Adrenal gland (tissue), 5 donors: ENCODE measurements around the gene SFT2D3.

ENCODE experiments used
- POLR2A ChIP-seq, 2 donors: fragments of 450-650 bp; IDR thresholded peaks; one replicate each; pipeline ENCODE4 v1.6.1; 2017; ENCODE audit warnings: antibody characterized with exemption in 2 of 2, mild to moderate bottlenecking in 2 of 2, moderate library complexity in 1 of 2
- TF ChIP-seq, protein P1 (sequence below), 6 experiments: fragments of 450-650 bp in 4 of 6; fragments of 200-600 bp in 2 of 6; sonication (generic) in 1 of 6; IDR thresholded peaks; 1 replicate in 5 of 6; 2 replicates in 1 of 6; pipeline versions ENCODE4 v1.5.1 to v1.8.0; 2016 to 2021; ENCODE audit warnings: antibody characterized with exemption in 6 of 6, mild to moderate bottlenecking in 2 of 6, moderate library complexity in 1 of 6
- donor health status: DM: no; HTN: no; CAD: no.

DNA sequence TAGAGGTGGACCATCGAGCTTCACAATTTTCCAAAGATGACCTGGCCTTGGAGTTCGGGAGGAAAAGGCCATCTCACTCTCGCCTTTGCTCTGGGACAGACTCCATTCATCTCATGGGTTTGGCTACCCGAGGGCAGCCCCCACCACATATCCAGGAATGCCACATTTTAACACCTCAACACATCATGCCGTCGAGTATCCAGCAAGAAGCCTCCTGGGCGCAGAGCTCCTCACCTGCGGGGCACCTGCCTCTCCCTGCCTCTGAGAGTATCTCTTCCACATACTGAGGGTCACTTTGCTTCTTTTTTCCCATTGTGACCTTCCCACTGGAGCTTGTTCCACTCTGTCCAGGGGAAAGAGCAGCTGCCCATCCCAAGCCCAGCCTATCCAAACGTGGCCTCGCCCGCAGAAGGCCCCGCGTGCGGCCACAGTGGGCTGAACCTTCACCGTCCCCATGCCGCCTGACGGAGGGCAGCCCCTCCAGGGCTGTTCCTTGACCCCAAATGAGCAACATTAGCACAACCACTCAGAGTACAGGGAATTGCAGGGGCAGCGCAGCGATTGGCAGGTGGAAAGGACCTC, 20.5 kb upstream of the SFT2D3 start:
- TF ChIP-seq, protein P1, sequence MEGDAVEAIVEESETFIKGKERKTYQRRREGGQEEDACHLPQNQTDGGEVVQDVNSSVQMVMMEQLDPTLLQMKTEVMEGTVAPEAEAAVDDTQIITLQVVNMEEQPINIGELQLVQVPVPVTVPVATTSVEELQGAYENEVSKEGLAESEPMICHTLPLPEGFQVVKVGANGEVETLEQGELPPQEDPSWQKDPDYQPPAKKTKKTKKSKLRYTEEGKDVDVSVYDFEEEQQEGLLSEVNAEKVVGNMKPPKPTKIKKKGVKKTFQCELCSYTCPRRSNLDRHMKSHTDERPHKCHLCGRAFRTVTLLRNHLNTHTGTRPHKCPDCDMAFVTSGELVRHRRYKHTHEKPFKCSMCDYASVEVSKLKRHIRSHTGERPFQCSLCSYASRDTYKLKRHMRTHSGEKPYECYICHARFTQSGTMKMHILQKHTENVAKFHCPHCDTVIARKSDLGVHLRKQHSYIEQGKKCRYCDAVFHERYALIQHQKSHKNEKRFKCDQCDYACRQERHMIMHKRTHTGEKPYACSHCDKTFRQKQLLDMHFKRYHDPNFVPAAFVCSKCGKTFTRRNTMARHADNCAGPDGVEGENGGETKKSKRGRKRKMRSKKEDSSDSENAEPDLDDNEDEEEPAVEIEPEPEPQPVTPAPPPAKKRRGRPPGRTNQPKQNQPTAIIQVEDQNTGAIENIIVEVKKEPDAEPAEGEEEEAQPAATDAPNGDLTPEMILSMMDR (IDR thresholded peaks at IDR 0.05): no peak
- no peak for TF ChIP-seq POLR2A (IDR thresholded peaks at IDR 0.05)
